H1 (cell line): Measurements from ENCODE around the gene LHFPL3. TPM values are rescaled to one million over a fixed set of nuclear protein-coding genes. Genes with fewer than 3 reads are reported as not detected.

Experiments
- CTCF ChIA-PET: fragments of 300-600 bp; sonication (Branson Sonifier 250); formaldehyde crosslinking; loops from one replicate; lab custom pipeline; 2021; ENCODE audit not compliant: partially characterized antibody; lab: Charles Lee
- POLR2A ChIA-PET: fragments of 300-600 bp; sonication (Branson Sonifier 250); formaldehyde crosslinking; loops from one replicate; lab custom pipeline; 2021; ENCODE audit warnings: inconsistent platforms; ENCODE audit not compliant: partially characterized antibody; lab: Charles Lee
- DNase-seq, 2 experiments: peaks; one replicate each; pipeline versions ENCODE4 v3.0.0 to v3.0.0-alpha.2; 2010 to 2022; ENCODE audit warnings: low spot score in 2 of 2, low read depth in 1 of 2, mixed read lengths in 1 of 2
- FAIRE-seq: peaks from 2 replicates; lab custom pipeline; 2011; peaks lifted over from hg19 to GRCh38; lab: Jason Lieb, UNC
- H2AFZ ChIP-seq: 2 replicates; pipeline ENCODE4 v1.8.1; 2012; ENCODE audit warnings: low read length, inconsistent platforms
- H2AK5ac ChIP-seq: 2 replicates; pipeline ENCODE4 v1.6.1; 2013; ENCODE audit warnings: low read depth, low read length
- H2BK120ac ChIP-seq: replicated peaks from 2 replicates; pipeline ENCODE3; 2013; ENCODE audit warnings: low read depth, low read length, inconsistent platforms
- H2BK12ac ChIP-seq: 2 replicates; pipeline ENCODE4 v1.6.1; 2013; ENCODE audit warnings: low read depth, low read length
- H2BK15ac ChIP-seq: 2 replicates; pipeline ENCODE4 v1.6.1; 2013; ENCODE audit warnings: low read length
- H2BK20ac ChIP-seq: 2 replicates; pipeline ENCODE4 v1.6.1; 2013; ENCODE audit warnings: low read length
- H2BK5ac ChIP-seq: 2 replicates; pipeline ENCODE4 v1.6.1; 2013; ENCODE audit warnings: low read depth, low read length
- H3K14ac ChIP-seq: 2 replicates; pipeline ENCODE4 v1.6.1; 2013; ENCODE audit warnings: inconsistent platforms; ENCODE audit not compliant: insufficient read length
- H3K18ac ChIP-seq: 2 replicates; pipeline ENCODE4 v1.6.1; 2013; ENCODE audit warnings: low read length; ENCODE audit errors: extremely low read depth
- H3K23ac ChIP-seq: 2 replicates; pipeline ENCODE4 v1.6.1; 2013; ENCODE audit warnings: inconsistent platforms; ENCODE audit not compliant: insufficient read length
- H3K23me2 ChIP-seq: 2 replicates; pipeline ENCODE4 v1.6.1; 2013; ENCODE audit warnings: low read depth, low read length
- H3K27ac ChIP-seq: 2 replicates; pipeline ENCODE4 v1.6.1; 2011; ENCODE audit warnings: low read depth, low read length, inconsistent platforms
- H3K27me3 ChIP-seq, 4 experiments: replicated peaks in 1 of 4; 1 replicate in 1 of 4; 2 replicates in 3 of 4; pipeline versions ENCODE4 v1.6.1 to v1.8.1; 2011 to 2013; ENCODE audit warnings: low read length in 3 of 4, mild to moderate bottlenecking in 3 of 4, inconsistent platforms in 2 of 4, mixed read lengths in 2 of 4, moderate library complexity in 1 of 4; ENCODE audit not compliant: control insufficient read depth in 3 of 4, insufficient read depth in 3 of 4; ENCODE audit errors: extremely low read depth in 1 of 4
- H3K36me3 ChIP-seq, 4 experiments: 2 replicates each; pipeline versions ENCODE4 v1.6.1 to v1.8.1; 2011 to 2013; ENCODE audit warnings: mild to moderate bottlenecking in 4 of 4, low read length in 3 of 4, moderate library complexity in 2 of 4, control low read depth in 1 of 4, inconsistent platforms in 1 of 4; ENCODE audit not compliant: insufficient read depth in 4 of 4, control insufficient read depth in 2 of 4
- H3K4ac ChIP-seq: replicated peaks from 2 replicates; pipeline ENCODE3; 2013; ENCODE audit warnings: low read length, low read depth, mixed read lengths, inconsistent platforms; ENCODE audit not compliant: insufficient read length
- H3K4me1 ChIP-seq, 4 experiments: replicated peaks in 1 of 4; 1 replicate in 1 of 4; 2 replicates in 3 of 4; pipeline versions ENCODE4 v1.6.1 to v1.8.1; 2011 to 2013; ENCODE audit warnings: low read length in 3 of 4, inconsistent platforms in 2 of 4, mixed read lengths in 1 of 4; ENCODE audit not compliant: insufficient read depth in 4 of 4, control insufficient read depth in 3 of 4
- H3K4me2 ChIP-seq, 2 experiments: 2 replicates each; pipeline versions ENCODE4 v1.6.1 to v1.8.1; 2011 to 2013; ENCODE audit warnings: low read depth in 2 of 2, low read length in 2 of 2, control low read depth in 1 of 2, inconsistent platforms in 1 of 2, mild to moderate bottlenecking in 1 of 2; ENCODE audit not compliant: insufficient read depth in 1 of 2
- H3K4me3 ChIP-seq, 4 experiments: fragments of 200-600, 300-600 bp in 1 of 4; sonication (generic), shearing (Covaris generic), sonication (Bioruptor Twin) in 1 of 4; 2 replicates each; pipeline versions ENCODE4 v1.5.1 to v1.8.1; 2011 to 2016; ENCODE audit warnings: low read length in 4 of 4, low read depth in 3 of 4, control low read depth in 2 of 4, inconsistent platforms in 2 of 4, mild to moderate bottlenecking in 2 of 4, mixed read lengths in 1 of 4, moderate library complexity in 1 of 4; ENCODE audit not compliant: insufficient read depth in 2 of 4; ENCODE audit errors: extremely low read depth in 1 of 4
- H3K56ac ChIP-seq: replicated peaks from 2 replicates; pipeline ENCODE3; 2013; ENCODE audit warnings: low read depth, mild to moderate bottlenecking, mixed read lengths, low read length, inconsistent platforms; ENCODE audit not compliant: insufficient read length
- H3K79me1 ChIP-seq: 2 replicates; pipeline ENCODE4 v1.6.1; 2013; ENCODE audit warnings: low read depth, low read length, control low read depth
- H3K79me2 ChIP-seq, 2 experiments: 2 replicates each; pipeline versions ENCODE4 v1.6.1 to v1.8.1; 2012 to 2013; ENCODE audit warnings: low read length in 2 of 2, mild to moderate bottlenecking in 2 of 2, inconsistent platforms in 1 of 2; ENCODE audit not compliant: insufficient read depth in 2 of 2, control insufficient read depth in 1 of 2
- H3K9ac ChIP-seq, 4 experiments: replicated peaks in 1 of 4; 1 replicate in 1 of 4; 2 replicates in 3 of 4; pipeline versions ENCODE4 v1.6.1 to v1.8.1; 2011 to 2013; ENCODE audit warnings: low read depth in 3 of 4, low read length in 3 of 4, control low read depth in 2 of 4, mild to moderate bottlenecking in 2 of 4, moderate library complexity in 2 of 4, inconsistent platforms in 1 of 4; ENCODE audit errors: extremely low read depth in 1 of 4
- H3K9me3 ChIP-seq, 2 experiments: 2 replicates each; pipeline versions ENCODE4 v1.6.1 to v1.8.1; 2012 to 2013; ENCODE audit warnings: mild to moderate bottlenecking in 2 of 2, moderate library complexity in 2 of 2, control low read depth in 1 of 2, inconsistent platforms in 1 of 2, low read depth in 1 of 2, low read length in 1 of 2, mixed read lengths in 1 of 2; ENCODE audit not compliant: insufficient read depth in 2 of 2
- H4K20me1 ChIP-seq, 2 experiments: replicated peaks in 1 of 2; 2 replicates each; pipeline versions ENCODE3 to v1.8.1; 2011 to 2013; ENCODE audit warnings: inconsistent platforms in 2 of 2, low read length in 2 of 2, mild to moderate bottlenecking in 1 of 2; ENCODE audit not compliant: insufficient read depth in 2 of 2, control insufficient read depth in 1 of 2
- H4K5ac ChIP-seq: 2 replicates; pipeline ENCODE4 v1.6.1; 2013; ENCODE audit warnings: low read length, low read depth, mixed read lengths, inconsistent platforms; ENCODE audit not compliant: insufficient read length
- H4K8ac ChIP-seq: 2 replicates; pipeline ENCODE4 v1.8.0; 2013; ENCODE audit warnings: mild to moderate bottlenecking, moderate library complexity, low read length, inconsistent platforms; ENCODE audit not compliant: insufficient read depth; ENCODE audit errors: extremely low read depth
- H4K91ac ChIP-seq: replicated peaks from 2 replicates; pipeline ENCODE3; 2013; ENCODE audit warnings: low read length, mixed read lengths, inconsistent platforms; ENCODE audit not compliant: insufficient read length
- ASH2L ChIP-seq: fragments of 200-600, 300-600 bp; sonication (generic); IDR thresholded peaks from one replicate; pipeline ENCODE4 v1.7.1; 2017; ENCODE audit warnings: low read length
- CBX5 ChIP-seq: fragments of 300-800, 300-1000 bp; sonication (generic); IDR thresholded peaks from 2 replicates; pipeline ENCODE4 v1.7.1; 2016; ENCODE audit warnings: antibody characterized with exemption, low read length, low read depth
- CREB1 ChIP-seq: IDR thresholded peaks from 2 replicates; pipeline ENCODE4 v1.6.1; 2012; ENCODE audit warnings: inconsistent platforms
- EP300 ChIP-seq, 2 experiments: IDR thresholded peaks; 1 replicate in 1 of 2; 2 replicates in 1 of 2; pipeline ENCODE4 v1.6.1; 2011 to 2012; ENCODE audit warnings: low read depth in 2 of 2, low read length in 2 of 2, mild to moderate bottlenecking in 2 of 2, borderline replicate concordance in 1 of 2, inconsistent platforms in 1 of 2, moderate library complexity in 1 of 2
- GABPA ChIP-seq: IDR thresholded peaks from 2 replicates; pipeline ENCODE4 v1.6.1; 2011; ENCODE audit warnings: mild to moderate bottlenecking, low read length, moderate library complexity, borderline replicate concordance; ENCODE audit not compliant: insufficient read depth
- HDAC2 ChIP-seq, 2 experiments: fragments of 300-600 bp in 1 of 2; sonication (generic) in 1 of 2; IDR thresholded peaks; 2 replicates each; pipeline ENCODE4 v1.6.1; 2011 to 2012; ENCODE audit warnings: low read depth in 2 of 2, low read length in 2 of 2, mild to moderate bottlenecking in 2 of 2, moderate library complexity in 2 of 2, borderline replicate concordance in 1 of 2, inconsistent platforms in 1 of 2
- RAD21 ChIP-seq, 2 experiments: IDR thresholded peaks in 1 of 2; conservative IDR thresholded peaks in 1 of 2; 2 replicates each; pipeline ENCODE4 v1.6.1; 2011; ENCODE audit warnings: low read depth in 2 of 2, low read length in 2 of 2, improper control_type of control experiment in 1 of 2, inconsistent platforms in 1 of 2, mild to moderate bottlenecking in 1 of 2, moderate library complexity in 1 of 2
- SIN3A ChIP-seq, 2 experiments: IDR thresholded peaks in 1 of 2; conservative IDR thresholded peaks in 1 of 2; 2 replicates each; pipeline ENCODE4 v1.6.1; 2011 to 2012; ENCODE audit warnings: low read length in 2 of 2, improper control_type of control experiment in 1 of 2, low read depth in 1 of 2, mild to moderate bottlenecking in 1 of 2
- SIRT6 ChIP-seq: IDR thresholded peaks from one replicate; pipeline ENCODE4 v1.7.1; 2012; ENCODE audit warnings: low read length, inconsistent platforms
- TAF7 ChIP-seq: optimal IDR thresholded peaks from 2 replicates; pipeline ENCODE3; 2011; ENCODE audit warnings: low read depth, mild to moderate bottlenecking, inconsistent platforms, low read length, moderate library complexity, borderline replicate concordance
- TCF12 ChIP-seq: IDR thresholded peaks from 2 replicates; pipeline ENCODE4 v1.6.1; 2011; ENCODE audit warnings: low read depth, mild to moderate bottlenecking, low read length
- YY1 ChIP-seq: IDR thresholded peaks from 2 replicates; pipeline ENCODE4 v1.6.1; 2011; ENCODE audit warnings: low read depth, mild to moderate bottlenecking, low read length
- WGBS, 2 experiments: shearing (Covaris generic) in 1 of 2; methylation state at CpG; one replicate each; pipeline versions ENCODE4 v1.1.6 to v1.1.7; 2013 to 2015; ENCODE audit warnings: low lambda C conversion rate in 2 of 2, mixed read lengths in 2 of 2, inconsistent platforms in 1 of 2, low coverage in 1 of 2, missing lambda C conversion rate in 1 of 2; ENCODE audit not compliant: insufficient replicate concordance in 2 of 2, insufficient coverage in 1 of 2, insufficient read length in 1 of 2; ENCODE audit errors: extremely low coverage in 1 of 2, missing lambda C conversion rate in 1 of 2; 5-methylcytosine and 5-hydroxymethylcytosine counted together
- polyA plus RNA-seq, 7 experiments: library from polyadenylated mRNA; depleted of rRNA in 3 of 7; stranded (reverse) in 5 of 7; unstranded in 2 of 7; fragments of >200 nt in 5 of 7; fragments of 200-250 nt in 2 of 7; gene quantifications; 1 replicate in 5 of 7; 2 replicates in 1 of 7; 4 replicates in 1 of 7; pipeline versions ENCODE4 v1.2.1 to v1.2.3, GENCODE V29; 2011 to 2013; ENCODE audit warnings: missing spikeins in 2 of 7, mixed read lengths in 2 of 7
- total RNA-seq: library from RNA; stranded (reverse); fragmentation: NEBNext Ultra II Directional; extraction: Animal tissue kit (Norgen Biotek cat#: 25700); gene quantifications from 2 replicates; pipeline ENCODE4 v1.2.1, GENCODE V29; 2021
- TF ChIP-seq, protein P1 (sequence below): IDR thresholded peaks from 2 replicates; pipeline ENCODE4 v1.6.1; 2012; ENCODE audit warnings: inconsistent platforms

Gene LHFPL3
- total and polyA plus RNA-seq, 2 of the 8 experiments (the other 6 are each of a cell fraction or from before 2014, with no cell fraction given), result 0.24 to 0.50 TPM

DNA sequence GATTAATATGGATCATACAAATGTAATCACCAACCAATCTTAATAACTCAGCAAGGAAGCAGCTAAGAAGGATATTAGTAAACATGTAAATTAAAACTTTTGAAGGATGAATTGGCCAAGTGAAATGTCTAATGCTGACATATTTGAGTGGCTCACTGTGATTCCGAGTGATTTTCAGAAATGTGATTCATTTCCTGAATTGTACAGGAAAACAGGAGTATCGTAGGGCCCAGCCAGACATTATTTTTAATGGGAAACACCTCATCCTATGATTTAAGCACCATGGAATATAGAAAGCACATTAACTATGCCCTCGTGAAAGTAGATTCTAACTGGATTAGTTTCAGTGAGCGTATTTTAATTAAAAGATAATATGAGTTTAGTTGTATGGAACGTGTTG lies 82.3 kb downstream of the LHFPL3 start:
- H3K79me1 ChIP-seq, result no peaks in the 10 kb centered on the region
- H3K4me2 ChIP-seq, result no peak overlapping the region
- H3K36me3 ChIP-seq, result no peaks in the 10 kb centered on the region
- no peak overlapping the region for H2AK5ac ChIP-seq
- 92% methylated on average over 5 of the region's 5 CpGs; no CpG with 5 or more reads in 1 of the 2 experiments for WGBS, 2 experiments
- no peak overlapping the region for H2BK15ac ChIP-seq
- DNase-seq, result no peak
- no peak overlapping the region for H3K4ac ChIP-seq
- H4K5ac ChIP-seq, result no peak overlapping the region
- no peaks in the 10 kb centered on the region for H3K27me3 ChIP-seq
- no peaks in the 10 kb centered on the region; the same call in 1 of the 2 replicates for H3K23me2 ChIP-seq
- no peak overlapping the region for H3K23ac ChIP-seq
- no peaks in the 10 kb centered on the region for H3K4me1 ChIP-seq
- POLR2A ChIA-PET, result no interaction called here
- no peak overlapping the region for H2BK120ac ChIP-seq
- no peaks in the 10 kb centered on the region for H3K9me3 ChIP-seq
- H4K91ac ChIP-seq, result no peak overlapping the region
- H3K9ac ChIP-seq, result no peak overlapping the region
- no peak overlapping the region for H3K4me3 ChIP-seq
- no peaks in the 10 kb centered on the region for H4K20me1 ChIP-seq
- no peak overlapping the region for H3K18ac ChIP-seq
- H2AFZ ChIP-seq, result no peak overlapping the region
- no peak overlapping the region for H4K8ac ChIP-seq
- no peak overlapping the region for H2BK20ac ChIP-seq
- no peaks in the 10 kb centered on the region for H3K79me2 ChIP-seq
- H2BK5ac ChIP-seq, result no peak overlapping the region
- no peak overlapping the region for H2BK12ac ChIP-seq
- no peak overlapping the region for H3K56ac ChIP-seq
- TF ChIP-seq SIRT6, result no peak
- TF ChIP-seq CBX5, result no peak
- TF ChIP-seq SIN3A (conservative IDR thresholded peaks at IDR 0.05 in 1 of 2, IDR thresholded peaks at IDR 0.05 in 1 of 2; ENCODE audit: low read depth in 1 of 2, low read length in 2 of 2), result no peak
- TF ChIP-seq CREB1, result no peak
- TF ChIP-seq YY1, result no peak
- TF ChIP-seq ASH2L, result no peak
- no peak for TF ChIP-seq TCF12
- TF ChIP-seq RAD21 (IDR thresholded peaks at IDR 0.05 in 1 of 2, conservative IDR thresholded peaks at IDR 0.05 in 1 of 2; ENCODE audit: low read depth in 2 of 2, low read length in 2 of 2), result no peak
- no peak for TF ChIP-seq TAF7
- TF ChIP-seq EP300 (IDR thresholded peaks at IDR 0.05; ENCODE audit: borderline replicate concordance in 1 of 2, low read depth in 2 of 2, low read length in 2 of 2), result no peak
- no peak for TF ChIP-seq HDAC2 (IDR thresholded peaks at IDR 0.05; ENCODE audit: borderline replicate concordance in 1 of 2, low read depth in 2 of 2, low read length in 2 of 2)
- no peak for TF ChIP-seq GABPA
- TF ChIP-seq, protein P1, sequence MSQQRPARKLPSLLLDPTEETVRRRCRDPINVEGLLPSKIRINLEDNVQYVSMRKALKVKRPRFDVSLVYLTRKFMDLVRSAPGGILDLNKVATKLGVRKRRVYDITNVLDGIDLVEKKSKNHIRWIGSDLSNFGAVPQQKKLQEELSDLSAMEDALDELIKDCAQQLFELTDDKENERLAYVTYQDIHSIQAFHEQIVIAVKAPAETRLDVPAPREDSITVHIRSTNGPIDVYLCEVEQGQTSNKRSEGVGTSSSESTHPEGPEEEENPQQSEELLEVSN, result no peak
- TF ChIP-seq, all 59 proteins: peak for 0
- Histone ChIP-seq H3K27ac (no peak overlapping the region), H3K14ac (no peak overlapping the region)
- no peak for FAIRE-seq
- CTCF ChIA-PET, result no interaction called here
